GM18907 (cell line): ENCODE results near the gene DNAAF8.

Source experiments
- ATAC-seq: cut with Tn5 transposase; IDR thresholded peaks from one replicate; pipeline ENCODE4 v1.9.1; 2021; ENCODE audit warnings: mild to moderate bottlenecking, moderate library complexity; ENCODE audit not compliant: unreplicated experiment

Gene DNAAF8

GRCh38 chr16:4694642-4695451, 39.5 kb upstream of the DNAAF8 start:
- ATAC-seq = no peak

GRCh38 chr16:4695473-4696171, 38.7 kb upstream of the DNAAF8 start:
- ATAC-seq = no peak

GRCh38 chr16:4696172-4696904, 38.0 kb upstream of the DNAAF8 start:
- no peak for ATAC-seq

DNA sequence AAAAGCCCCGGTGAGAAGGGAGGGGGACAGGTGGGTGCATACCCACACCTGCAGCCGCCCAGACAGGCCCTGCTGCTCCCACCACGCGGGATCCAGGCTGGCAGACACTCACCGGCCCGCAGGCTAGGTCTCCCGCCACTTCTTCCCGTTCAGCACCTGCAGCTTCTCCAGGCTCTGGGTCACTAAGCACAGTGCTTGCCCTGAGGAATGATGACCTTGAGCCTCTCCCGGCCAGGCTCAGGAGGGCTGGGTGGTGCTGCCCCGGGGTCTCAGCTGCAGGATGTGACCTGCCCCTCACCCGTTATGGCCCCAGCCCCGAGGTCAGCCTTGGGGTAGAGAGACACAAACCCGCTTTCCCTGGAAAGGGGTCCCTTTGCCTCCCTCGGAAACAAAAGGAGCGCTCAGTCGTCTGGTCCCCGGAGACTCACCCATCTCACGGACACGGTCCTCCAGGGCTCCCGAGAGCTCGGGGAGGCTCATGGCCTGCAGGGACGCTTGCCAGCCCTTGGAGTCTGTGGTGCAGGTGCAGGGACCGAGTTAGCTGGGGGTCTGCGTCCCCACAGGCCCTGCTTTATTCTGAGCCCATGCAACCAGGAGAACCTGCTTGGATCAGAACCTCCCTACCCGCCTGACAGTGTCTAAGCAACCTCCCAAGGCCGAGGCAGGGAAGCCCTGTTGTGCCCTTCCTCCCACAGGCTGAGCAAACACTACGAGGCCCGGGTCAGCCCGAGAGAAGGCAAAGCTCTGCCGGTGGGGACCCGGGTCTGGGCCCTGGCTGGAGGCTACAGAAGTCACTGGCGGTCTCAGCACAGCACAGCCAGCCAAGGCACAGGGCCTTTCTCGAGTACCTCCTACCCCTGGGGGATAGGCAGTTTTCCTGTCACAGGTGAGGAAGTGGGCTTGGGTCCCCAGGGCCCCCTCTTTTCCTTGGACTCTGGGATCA, 37.2 kb upstream of the DNAAF8 start:
- no peak for ATAC-seq

DNA sequence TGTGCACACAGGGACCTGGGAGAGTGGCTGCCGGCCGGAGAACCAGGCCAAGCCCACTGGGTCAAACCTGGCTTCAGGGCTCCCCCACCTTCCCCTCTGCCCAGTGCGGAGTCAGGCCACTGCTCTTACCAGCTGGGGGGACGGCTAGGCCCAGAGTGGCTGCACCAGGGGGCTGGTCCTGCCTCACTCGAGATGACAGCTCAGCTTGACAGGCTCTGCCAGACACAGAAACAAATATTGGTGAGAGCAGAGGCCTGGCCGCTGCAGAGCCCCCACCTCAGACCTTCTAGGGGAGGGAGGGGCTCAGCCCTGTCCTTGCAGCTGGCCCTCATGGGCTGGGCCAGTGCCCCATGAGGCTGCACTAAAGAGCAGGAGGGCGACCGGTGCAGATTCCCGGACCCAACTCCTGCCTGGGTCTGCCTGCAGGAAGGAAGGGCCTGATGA, 36.5 kb upstream of the DNAAF8 start:
- ATAC-seq = no peak

GRCh38 chr16:4698321-4699045, 35.9 kb upstream of the DNAAF8 start:
- no peak for ATAC-seq

DNA sequence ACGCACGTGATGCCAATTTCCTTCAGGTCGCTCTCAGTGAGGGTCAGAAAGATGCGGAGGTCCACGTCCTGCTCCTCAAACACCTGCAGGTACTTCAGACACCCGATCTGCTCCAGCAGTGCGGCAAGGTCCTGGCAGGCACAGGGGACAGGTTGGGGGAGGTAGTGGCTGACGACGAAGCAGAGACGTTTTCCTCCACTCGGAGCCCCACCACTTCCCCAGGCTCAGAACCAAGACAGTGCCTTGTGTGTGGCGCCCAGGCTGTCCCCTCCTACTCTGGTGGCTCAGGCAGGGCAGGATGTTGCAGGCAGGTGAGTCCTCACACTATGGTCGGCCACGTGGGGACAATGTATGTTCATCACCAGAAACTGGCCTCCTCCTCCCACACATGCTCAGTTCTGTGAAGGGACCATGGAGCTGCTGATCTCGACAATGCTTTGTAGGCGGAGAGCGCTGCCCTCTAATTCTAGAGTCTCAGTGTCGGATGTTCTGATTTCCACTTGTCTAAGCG, 35.2 kb upstream of the DNAAF8 start:
- no peak for ATAC-seq

DNA sequence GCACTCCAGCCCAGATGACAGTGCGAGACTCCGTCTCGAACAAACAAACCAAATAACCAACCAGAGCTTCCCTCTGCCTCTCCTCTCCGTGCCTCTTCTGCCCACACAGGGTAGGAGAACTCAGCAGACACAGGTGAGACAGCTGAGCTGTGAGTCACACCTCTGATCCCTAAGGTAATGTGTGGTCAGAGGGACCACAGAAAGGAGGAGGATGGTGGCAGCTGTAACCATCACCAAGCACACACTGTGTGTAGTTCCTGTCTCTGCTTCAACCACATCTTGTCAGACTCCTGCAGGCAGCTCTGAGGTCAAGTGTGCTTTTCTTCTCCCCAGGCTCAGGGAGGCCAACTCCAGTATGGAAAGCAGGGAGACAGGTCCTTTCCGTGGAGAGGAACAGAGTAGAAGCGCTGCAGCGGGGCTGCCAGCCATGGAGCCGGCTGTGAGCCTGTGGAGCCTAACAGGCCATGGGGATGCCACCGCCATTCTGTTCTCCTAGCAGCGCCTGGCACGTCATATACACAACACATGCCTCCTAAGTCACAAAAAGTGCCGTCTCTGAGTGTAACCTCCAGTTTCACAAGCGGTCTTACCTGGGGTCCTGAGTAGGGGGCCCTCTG, 33.8 kb upstream of the DNAAF8 start:
- ATAC-seq = no peak

- ATAC-seq = no peak
These were observed 33.2 kb upstream of the DNAAF8 start for GRCh38 chr16:4700997-4701743.

GRCh38 chr16:4701791-4702465, 32.4 kb upstream of the DNAAF8 start:
- no peak for ATAC-seq

- no peak for ATAC-seq
These were observed 31.9 kb upstream of the DNAAF8 start for GRCh38 chr16:4702466-4702808.

- ATAC-seq = no peak
These were observed 30.4 kb upstream of the DNAAF8 start for GRCh38 chr16:4703906-4704305.

DNA sequence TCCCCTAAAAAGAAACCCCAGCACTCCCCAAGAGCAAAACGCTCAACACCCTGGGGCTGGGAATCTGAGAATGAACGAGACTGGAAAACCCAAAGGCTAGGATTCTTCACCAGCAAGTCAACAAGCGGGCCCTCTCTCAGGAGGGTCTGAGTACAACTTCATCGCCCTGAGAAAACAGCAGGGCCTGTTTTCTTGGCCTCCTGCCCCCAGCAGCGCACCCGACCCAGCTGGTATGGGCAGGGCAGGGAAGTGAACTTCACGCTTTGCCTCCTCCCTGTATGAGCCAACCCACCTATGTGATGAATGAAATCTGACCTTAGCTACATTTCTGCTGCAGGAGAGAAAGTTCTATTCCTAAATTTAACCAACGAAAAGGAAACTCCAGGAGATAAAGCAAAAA, 29.8 kb upstream of the DNAAF8 start:
- ATAC-seq = no peak

DNA sequence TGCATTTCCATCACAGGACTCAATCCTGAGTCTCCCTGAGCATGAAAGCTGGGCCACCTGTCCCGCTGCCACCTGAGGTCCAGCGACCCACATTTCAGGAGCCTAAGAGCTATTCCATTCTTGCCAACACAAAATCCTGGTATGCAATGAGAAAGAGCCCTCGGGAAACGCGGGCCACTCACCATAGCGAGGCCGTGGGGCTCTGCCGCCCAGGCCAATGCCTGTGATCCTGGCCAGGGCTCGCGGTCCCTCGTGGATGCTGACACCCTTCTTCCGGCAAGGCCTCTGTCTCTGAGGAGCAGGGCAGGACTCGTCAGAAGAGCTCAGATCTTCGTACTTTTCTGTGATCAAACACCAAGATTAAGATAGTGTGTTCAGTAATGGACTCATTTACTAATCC, 29.4 kb upstream of the DNAAF8 start:
- no peak for ATAC-seq

DNA sequence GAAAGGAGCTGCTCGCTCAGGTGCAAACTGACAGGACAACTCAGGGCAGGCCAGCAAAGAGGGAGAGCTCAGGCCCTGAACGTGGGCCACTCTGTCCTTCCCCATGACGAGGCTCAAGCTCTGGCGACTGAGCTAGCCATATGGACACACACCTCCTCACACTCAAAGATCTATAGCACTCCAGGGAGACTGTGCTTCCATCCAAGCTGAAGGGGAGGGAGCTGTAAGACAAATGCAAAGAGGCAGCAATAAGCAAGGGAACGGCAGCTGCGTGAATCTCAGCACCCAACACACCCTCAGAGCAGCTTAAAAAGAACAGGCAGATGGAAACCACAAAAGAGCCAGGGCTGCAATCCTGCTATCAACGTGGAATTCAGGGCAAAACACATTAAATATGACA, 27.5 kb upstream of the DNAAF8 start:
- ATAC-seq = no peak

DNA sequence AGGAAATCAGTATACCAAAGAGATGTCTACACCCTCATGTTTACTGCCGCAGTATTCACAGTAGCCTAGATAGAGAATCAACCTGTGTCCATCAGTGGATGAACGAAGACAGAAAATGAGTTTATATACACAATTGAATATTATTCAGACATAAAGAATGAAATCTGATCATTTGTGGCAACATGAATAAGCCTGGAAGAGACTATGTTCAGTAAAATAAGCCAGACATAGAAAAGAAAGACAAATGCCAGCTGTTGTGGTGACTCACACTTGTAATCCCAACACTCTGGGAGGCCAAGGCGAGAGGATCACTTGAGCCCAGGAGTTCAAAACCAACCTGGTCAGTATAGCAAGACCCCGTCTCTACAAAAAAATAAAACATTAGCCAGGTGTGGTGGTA, 24.9 kb upstream of the DNAAF8 start:
- no peak for ATAC-seq

- no peak for ATAC-seq
These were observed 20.5 kb upstream of the DNAAF8 start for GRCh38 chr16:4713663-4714501.
